Tibial nerve (tissue), 4 donors: ENCODE results near the gene CLSTN1.

Source experiments
- CTCF ChIP-seq, 5 experiments: fragments of 200-600 bp in 3 of 5; fragments of 450-650 bp in 2 of 5; sonication (generic) in 3 of 5; IDR thresholded peaks; one replicate each; pipeline ENCODE4 v1.5.1; 2016 to 2019; ENCODE audit warnings: antibody characterized with exemption in 5 of 5, mild to moderate bottlenecking in 3 of 5, moderate library complexity in 2 of 5
- EP300 ChIP-seq, 2 donors: sonication (generic); formaldehyde crosslinking; IDR thresholded peaks; one replicate each; pipeline ENCODE4 v1.6.1; 2017; ENCODE audit warnings: antibody characterized with exemption in 2 of 2, mild to moderate bottlenecking in 1 of 2

- no peak for TF ChIP-seq EP300 (IDR thresholded peaks at IDR 0.05)
- TF ChIP-seq CTCF (IDR thresholded peaks at IDR 0.05), result no peak
These were observed 71.8 kb downstream of the CLSTN1 start for GRCh38 chr1:9751971-9752370.
